Measurements from ENCODE around the gene ADAM33.

ADAM33 gene

GRCh38 chr20:3630429-3630828, 51.4 kb downstream of the ADAM33 start:
- H3F3A ChIP-seq (ENCODE audit: insufficient read depth, low read length) = no peaks in the 10 kb centered on the region
- no peaks in the 10 kb centered on the region for H3K79me2 ChIP-seq (ENCODE audit: low read length)
- no peaks in the 10 kb centered on the region for H3K27me3 ChIP-seq (replicated peaks; ENCODE audit: insufficient read depth, low read length)
- no peak overlapping the region for H3K4me2 ChIP-seq (ENCODE audit: low read depth, low read length)
- H4K20me1 ChIP-seq (ENCODE audit: insufficient read depth, low read length) = no peaks in the 10 kb centered on the region
- no peaks in the 10 kb centered on the region for H3K36me3 ChIP-seq (replicated peaks; ENCODE audit: insufficient read depth, low read length)
- no peak for DNase-seq
- H3K9me3 ChIP-seq (replicated peaks; ENCODE audit: insufficient read depth, low read length) = no peaks in the 10 kb centered on the region
- no peak overlapping the region for H3K9ac ChIP-seq (ENCODE audit: low read length)
- H3K4me1 ChIP-seq (ENCODE audit: low read length) = no peaks in the 10 kb centered on the region
- no peak overlapping the region for H3K4me3 ChIP-seq (ENCODE audit: low read length)
- H3K27ac ChIP-seq (ENCODE audit: low read length) = no peak overlapping the region
- no peak overlapping the region for H2AFZ ChIP-seq (ENCODE audit: low read length)
- H3K9me2 ChIP-seq (replicated peaks; ENCODE audit: insufficient read depth, low read length) = no peaks in the 10 kb centered on the region
- no peak for TF ChIP-seq CTCF (IDR thresholded peaks at IDR 0.05; ENCODE audit: low read length)
- no peak for TF ChIP-seq EZH2phosphoT487 (IDR thresholded peaks at IDR 0.05; ENCODE audit: low read length)

- no peak for DNase-seq
- H3K4me3 ChIP-seq (ENCODE audit: low read length) = no peak overlapping the region
Observed at GRCh38 chr20:3629893-3630292, 51.9 kb downstream of the ADAM33 start.

GRCh38 chr20:3628502-3629314, 53.1 kb downstream of the ADAM33 start:
- no peaks in the 10 kb centered on the region for H3K36me3 ChIP-seq (replicated peaks; ENCODE audit: insufficient read depth, low read length)
- no peak for DNase-seq
- no peaks in the 10 kb centered on the region for H3K9me3 ChIP-seq (replicated peaks; ENCODE audit: insufficient read depth, low read length)
- no peaks in the 10 kb centered on the region for H3K4me1 ChIP-seq (ENCODE audit: low read length)
- no peaks in the 10 kb centered on the region for H3K27me3 ChIP-seq (replicated peaks; ENCODE audit: insufficient read depth, low read length)
- no peak overlapping the region for H3K4me3 ChIP-seq (ENCODE audit: low read length)
- TF ChIP-seq EZH2phosphoT487 (IDR thresholded peaks at IDR 0.05; ENCODE audit: low read length) (no peak), EZH2 (optimal IDR thresholded peaks at IDR 0.05; ENCODE audit: low read depth, low read length) (no peak), CTCF (IDR thresholded peaks at IDR 0.05; ENCODE audit: low read length) (no peak)
- H3K79me2 ChIP-seq (ENCODE audit: low read length) = no peaks in the 10 kb centered on the region
- H3F3A ChIP-seq (ENCODE audit: insufficient read depth, low read length) = no peaks in the 10 kb centered on the region
- no peak overlapping the region for H3K9ac ChIP-seq (ENCODE audit: low read length)
- no peak overlapping the region for H3K27ac ChIP-seq (ENCODE audit: low read length)
- H2AFZ ChIP-seq (ENCODE audit: low read length) = no peak overlapping the region
- H3K9me2 ChIP-seq (replicated peaks; ENCODE audit: insufficient read depth, low read length) = no peaks in the 10 kb centered on the region
- no peaks in the 10 kb centered on the region for H4K20me1 ChIP-seq (ENCODE audit: insufficient read depth, low read length)
- no peak overlapping the region for H3K4me2 ChIP-seq (ENCODE audit: low read depth, low read length)

More at GRCh38 chr20:3629893-3630292, 51.9 kb downstream of the ADAM33 start:
- no peaks in the 10 kb centered on the region for H3K9me2 ChIP-seq (replicated peaks; ENCODE audit: insufficient read depth, low read length)
- no peaks in the 10 kb centered on the region for H4K20me1 ChIP-seq (ENCODE audit: insufficient read depth, low read length)
- no peaks in the 10 kb centered on the region for H3K9me3 ChIP-seq (replicated peaks; ENCODE audit: insufficient read depth, low read length)
- H3F3A ChIP-seq (ENCODE audit: insufficient read depth, low read length) = no peaks in the 10 kb centered on the region
- TF ChIP-seq CTCF (IDR thresholded peaks at IDR 0.05; ENCODE audit: low read length) (no peak), EZH2 (optimal IDR thresholded peaks at IDR 0.05; ENCODE audit: low read depth, low read length) (no peak), EZH2phosphoT487 (IDR thresholded peaks at IDR 0.05; ENCODE audit: low read length) (no peak)
- no peak overlapping the region for H3K9ac ChIP-seq (ENCODE audit: low read length)
- no peaks in the 10 kb centered on the region for H3K27me3 ChIP-seq (replicated peaks; ENCODE audit: insufficient read depth, low read length)
- no peaks in the 10 kb centered on the region for H3K79me2 ChIP-seq (ENCODE audit: low read length)
- H2AFZ ChIP-seq (ENCODE audit: low read length) = no peak overlapping the region
- no peaks in the 10 kb centered on the region for H3K36me3 ChIP-seq (replicated peaks; ENCODE audit: insufficient read depth, low read length)
- no peaks in the 10 kb centered on the region for H3K4me1 ChIP-seq (ENCODE audit: low read length)
- H3K27ac ChIP-seq (ENCODE audit: low read length) = no peak overlapping the region
- no peak overlapping the region for H3K4me2 ChIP-seq (ENCODE audit: low read depth, low read length)
